ENCODE results near the gene DHTKD1.
"Not testable (repeated sequence)": the region's sequence is repeated elsewhere in the genome, so short reads cannot be mapped to it uniquely, and the experiment has no call there.

DHTKD1 gene

DNA sequence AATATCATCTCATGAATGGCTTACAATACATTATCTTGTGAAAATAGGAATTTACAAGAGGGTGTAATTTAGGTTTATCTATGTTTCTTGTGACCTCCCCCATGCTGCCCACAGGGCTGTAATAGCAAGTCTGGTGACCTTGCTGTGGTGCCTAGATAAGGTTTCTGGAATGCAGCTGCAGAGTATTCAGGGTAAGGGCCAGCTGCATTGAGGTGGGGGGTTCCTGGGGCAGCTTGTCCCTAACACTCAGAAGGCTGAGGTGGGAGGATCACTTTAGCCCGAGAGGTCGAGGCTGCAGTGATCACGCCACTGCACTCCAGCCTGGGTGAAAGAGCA lies 5.3 kb upstream of the DHTKD1 start:
- DNase-seq, result no peak

DNA sequence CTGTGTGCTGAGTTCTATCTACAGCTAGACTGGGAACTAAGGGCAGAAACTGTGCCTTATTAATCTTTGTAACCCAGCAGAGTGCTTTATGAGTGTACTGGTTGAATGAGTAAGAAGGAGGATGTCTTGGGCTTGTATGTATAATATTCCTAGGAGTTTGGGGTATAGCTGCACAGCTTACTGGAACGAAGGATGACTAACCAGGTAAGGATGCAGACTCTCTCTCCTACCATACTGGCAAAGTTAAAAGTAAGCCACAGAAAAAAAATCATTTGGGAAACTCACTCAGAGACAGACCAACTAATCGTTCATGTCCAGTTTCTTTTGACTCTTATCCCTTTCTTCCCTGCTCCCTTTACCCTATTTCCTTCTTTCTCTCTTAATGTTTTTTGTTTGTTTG lies 1.4 kb upstream of the DHTKD1 start:
- DNase-seq, result peak; percentile 82

DNA sequence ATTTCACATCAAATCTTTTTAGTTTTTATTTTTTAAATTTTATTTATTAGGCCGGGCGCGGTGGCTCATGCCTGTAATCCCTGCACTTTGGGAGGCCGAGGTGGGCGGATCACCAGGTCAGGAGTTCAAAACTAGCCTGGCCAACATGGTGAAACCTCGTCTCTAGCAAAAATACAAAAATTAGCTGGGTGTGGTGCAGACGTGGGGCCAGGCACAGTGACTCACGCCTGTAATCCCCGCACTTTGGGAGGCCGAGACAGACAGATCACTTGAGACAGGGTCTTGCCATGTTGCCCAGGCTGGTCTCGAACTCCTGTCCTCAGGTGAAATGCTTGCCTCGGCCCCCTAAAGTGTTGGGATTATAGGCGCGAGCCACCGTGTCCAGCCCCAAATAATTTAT lies 2.7 kb downstream of the DHTKD1 start:
- not testable (repeated sequence) for DNase-seq

DNA sequence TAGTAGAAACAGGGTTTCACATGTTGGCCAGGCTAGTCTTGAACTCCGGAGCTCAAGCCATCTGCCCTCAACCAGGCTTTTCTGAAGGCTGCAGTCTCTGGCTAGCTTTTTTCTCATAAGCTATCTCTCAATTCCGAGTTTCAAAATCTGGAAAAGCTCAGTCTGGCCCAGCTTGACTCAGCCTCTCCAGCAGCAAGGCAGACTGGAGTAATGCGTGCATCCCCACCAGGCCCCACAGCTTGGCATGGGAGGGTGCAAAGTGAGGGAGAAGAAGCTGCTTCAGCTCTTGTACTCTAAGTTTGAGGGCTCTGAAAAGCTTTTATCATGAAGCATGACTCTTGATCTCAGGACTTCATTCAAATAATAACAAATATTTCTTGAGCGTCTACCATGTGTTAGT lies 4.8 kb downstream of the DHTKD1 start:
- DNase-seq, result no peak

DNA sequence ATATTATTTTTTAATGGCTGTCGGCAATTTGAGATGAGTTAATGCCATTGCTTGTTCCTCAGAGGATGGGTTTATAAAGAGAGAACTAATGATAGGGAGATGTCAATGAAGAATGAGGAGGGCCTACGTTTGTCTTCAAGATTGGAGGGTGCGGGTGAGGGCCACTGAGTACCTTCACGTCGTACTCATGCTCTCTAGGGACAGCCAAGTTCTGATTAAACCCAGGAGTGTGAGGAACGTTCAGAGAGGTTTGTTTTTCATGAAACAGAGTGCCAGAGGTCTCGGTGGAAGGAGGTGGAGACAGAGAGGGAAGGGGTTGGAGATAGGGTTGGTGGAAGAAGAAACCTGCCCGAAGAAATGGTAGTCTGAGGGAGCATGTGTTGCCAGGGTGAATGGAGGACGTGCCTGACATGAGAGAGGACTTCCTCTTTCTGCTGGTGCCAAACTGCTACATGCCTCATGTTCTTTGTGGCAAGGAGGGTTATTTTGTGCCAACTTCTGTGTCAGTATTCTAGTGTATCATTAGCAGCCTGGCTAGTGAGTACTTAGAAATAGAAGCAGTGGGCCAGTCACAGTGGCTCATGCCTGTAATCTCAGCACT lies 8.9 kb downstream of the DHTKD1 start:
- no peak for DNase-seq

DNA sequence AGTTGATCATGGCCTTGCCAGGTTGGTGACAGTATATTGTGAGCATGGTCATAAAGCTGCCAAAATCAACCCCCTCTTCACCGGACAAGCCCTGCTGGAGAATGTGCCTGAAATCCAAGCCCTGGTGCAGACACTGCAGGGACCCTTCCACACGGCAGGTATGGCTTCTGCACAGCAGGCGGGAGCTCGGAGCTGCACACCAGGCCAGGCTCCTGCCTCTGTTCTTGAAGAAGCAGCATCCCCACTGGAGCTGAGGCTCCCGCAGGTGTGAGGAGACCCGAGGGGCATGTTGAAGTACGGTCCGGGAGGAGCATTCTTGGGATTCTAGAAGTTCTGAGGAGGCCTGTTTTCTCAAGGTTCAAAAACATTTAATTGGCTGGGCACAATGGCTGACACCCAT lies 12.7 kb downstream of the DHTKD1 start:
- DNase-seq, result no peak

DNA sequence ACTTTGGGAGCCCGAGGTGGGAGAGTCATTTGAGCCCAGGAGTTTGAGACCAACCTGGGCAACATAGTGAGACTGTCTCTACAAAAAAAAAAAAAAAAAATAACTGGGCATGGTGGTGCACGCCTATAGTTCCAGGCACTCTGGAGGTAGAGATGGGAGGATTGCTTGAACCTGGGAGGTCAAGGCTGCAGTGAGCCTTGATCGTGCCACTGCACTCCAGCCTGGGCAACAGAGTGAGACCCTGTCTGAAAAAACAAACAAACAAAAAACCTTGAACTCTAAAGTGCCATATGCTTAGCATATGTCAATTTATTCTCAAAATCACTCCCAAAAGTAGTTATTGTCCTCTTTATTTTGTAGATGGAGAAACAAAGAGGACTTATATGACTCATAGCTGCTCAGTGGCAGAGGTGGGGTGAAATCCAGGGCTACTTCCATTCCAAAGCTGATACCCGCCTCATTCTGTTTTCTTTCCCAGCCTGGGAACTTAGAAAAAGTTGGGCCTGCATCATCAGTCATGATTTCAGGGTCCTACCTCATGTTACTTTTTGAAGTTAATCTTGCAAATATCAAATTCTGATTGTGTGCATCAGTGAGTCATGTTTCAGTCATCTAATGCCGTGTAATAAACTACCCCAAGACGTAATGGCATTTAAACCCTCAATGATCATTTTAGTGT lies 13.3 kb downstream of the DHTKD1 start:
- DNase-seq, result peak; percentile 44

DNA sequence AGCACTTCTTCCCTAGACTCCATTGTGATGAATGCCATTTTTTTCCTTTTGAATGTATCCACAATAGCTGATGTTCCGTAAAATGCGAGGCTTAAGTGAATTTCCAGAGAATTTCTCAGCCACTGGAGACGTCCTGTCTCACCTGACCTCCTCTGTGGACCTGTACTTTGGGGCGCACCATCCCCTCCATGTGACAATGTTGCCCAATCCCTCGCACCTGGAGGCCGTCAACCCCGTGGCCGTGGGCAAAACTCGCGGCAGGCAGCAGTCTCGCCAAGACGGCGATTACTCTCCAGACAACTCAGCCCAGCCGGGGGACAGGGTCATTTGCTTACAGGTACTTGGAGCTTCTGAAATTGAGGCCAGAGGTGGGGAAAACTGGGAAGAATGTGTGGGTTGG lies 20.2 kb downstream of the DHTKD1 start:
- DNase-seq, result no peak

DNA sequence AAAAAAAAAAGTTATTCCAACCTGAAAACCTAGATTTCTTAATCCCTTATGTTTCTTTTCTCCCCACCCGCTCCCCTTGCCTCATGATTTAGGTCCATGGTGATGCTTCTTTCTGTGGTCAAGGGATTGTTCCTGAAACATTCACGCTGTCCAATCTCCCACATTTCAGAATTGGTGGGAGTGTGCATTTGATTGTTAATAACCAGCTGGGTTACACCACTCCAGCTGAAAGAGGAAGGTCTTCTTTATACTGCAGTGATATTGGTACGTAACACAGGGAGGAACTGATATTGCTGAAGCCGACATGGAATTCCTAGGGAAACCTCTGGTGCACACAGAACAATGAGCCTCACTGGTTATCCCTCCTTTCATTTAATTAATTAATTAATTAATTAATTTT lies 22.7 kb downstream of the DHTKD1 start:
- no peak for DNase-seq

DNA sequence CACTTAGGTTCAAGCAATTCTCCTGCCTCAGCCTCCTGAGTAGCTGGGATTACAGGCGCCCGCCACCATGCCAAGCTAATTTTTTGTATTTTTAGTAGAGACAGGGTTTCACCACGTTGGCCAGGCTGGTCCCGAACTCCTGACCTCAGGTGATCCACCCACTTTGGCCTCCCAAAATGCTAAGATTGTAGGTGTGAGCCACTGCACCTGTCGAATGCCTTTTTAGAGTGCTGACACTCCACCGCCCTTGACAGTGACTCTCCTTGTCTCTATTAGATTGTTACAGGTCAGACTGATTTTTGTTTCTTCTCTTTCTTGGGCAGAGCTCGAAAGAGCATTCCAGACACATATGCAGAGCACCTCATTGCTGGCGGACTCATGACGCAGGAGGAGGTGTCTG lies 28.6 kb downstream of the DHTKD1 start:
- not testable (repeated sequence) for DNase-seq

DNA sequence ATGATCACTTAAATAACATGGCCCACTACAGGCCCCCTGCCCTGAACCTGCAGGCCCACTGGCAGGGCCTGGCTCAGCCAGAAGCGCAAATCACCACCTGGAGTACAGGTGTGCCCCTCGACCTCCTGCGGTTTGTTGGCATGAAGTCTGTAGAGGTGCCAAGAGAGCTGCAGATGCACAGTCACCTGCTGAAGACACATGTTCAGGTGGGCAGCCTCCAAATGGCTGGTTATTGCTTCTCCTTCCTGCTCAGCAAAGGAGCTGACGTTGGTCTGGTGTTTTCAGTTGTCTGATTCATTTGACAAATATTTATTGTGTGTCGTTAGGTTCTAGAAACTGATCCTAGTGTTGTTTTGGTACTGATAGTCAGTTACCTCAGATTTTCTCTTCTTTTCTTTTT lies 29.0 kb downstream of the DHTKD1 start:
- no peak for DNase-seq

DNA sequence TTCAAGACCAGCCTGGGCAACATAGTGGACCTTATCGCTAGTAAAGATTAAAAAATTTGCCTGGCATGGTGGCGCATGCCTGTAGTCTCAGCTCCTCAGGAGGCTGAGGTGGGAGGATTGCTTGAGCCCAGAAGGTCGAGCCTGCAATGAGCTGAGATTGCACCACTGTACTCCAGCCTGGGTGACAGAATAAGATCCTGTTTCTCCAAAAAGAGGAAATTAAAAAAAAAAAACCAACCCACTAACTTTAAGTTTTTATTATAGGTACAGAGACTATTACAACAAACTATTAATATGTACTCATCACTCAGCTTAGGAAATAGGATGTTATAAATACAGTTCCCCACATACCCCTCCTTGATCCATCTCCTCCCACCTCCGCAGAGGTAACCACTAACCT lies 30.2 kb downstream of the DHTKD1 start:
- no peak for DNase-seq

DNA sequence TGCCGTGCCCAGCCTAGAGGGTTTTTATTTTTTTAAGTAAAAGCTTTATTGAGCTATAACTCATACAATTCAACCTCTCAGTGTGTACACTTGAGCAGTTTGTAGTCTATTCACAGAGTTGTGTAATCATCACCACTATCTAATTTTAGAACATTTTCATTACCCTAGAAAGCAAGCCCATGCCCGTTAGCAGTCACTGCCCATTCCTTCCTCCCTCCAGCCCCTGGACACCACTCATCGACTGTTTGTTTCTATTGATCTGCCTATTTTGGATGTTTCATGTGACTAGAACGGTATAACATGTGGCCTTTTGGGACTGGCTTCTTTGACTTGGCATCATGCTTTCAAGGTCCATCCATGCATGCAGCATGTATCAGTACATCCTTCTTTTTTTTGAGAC lies 35.0 kb downstream of the DHTKD1 start:
- no peak for DNase-seq

DNA sequence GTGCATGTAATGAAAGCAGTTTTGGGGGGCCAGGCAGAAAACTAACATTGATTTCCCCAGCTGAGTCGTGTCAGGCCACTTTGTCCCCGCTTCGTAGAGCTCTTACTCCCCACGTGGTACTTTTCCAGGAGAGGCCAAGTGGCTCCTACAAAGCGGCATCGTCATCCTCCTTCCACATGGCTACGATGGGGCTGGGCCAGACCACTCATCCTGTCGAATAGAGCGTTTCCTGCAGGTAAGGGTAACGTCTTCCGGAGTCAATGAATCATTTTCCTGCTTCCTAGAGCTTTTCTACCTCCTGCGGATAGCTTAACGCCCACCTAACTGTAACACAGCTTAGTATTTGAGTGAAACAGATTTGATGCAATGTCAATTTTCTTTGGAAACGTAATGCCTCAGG lies 39.0 kb downstream of the DHTKD1 start:
- DNase-seq, result no peak

DNA sequence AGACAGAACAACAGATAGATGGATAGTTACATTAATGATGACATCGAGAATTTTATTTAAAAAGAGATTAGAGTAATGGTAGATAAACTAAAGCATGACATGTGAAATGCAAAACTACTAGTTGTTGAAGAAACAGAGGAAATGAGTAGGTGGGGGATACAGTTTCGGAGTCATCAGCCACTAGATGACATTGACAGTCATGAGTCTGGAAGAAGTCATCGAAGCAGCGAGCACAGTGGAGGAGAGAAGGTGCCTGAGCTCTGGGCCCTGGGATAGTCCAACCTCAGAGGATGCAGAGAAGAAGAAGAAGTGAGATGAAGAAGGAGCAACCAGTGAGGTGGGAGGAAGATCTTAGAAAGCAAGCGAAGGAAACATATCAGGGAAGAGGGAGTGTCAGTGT lies 40.5 kb downstream of the DHTKD1 start:
- DNase-seq, result no peak

DNA sequence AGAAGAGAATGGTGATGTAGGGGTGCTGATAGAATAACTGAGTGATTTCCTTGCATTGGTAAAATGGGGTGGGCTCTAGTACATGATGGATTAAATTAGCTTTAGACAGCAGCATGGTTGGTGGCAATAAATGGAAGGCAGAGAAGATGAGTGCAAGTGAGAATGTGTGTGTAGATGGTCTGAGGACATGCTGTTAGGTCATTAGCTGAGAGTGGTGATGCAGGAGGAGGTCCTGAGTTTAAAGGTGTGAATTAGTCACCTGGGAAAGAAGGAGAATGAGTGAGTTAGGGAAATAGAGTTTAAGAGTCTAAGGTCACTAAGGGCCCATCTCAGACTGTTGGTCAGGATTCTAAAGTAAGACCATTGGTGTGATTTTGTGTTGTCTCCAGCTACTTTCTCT lies 42.8 kb downstream of the DHTKD1 start:
- DNase-seq, result no peak

DNA sequence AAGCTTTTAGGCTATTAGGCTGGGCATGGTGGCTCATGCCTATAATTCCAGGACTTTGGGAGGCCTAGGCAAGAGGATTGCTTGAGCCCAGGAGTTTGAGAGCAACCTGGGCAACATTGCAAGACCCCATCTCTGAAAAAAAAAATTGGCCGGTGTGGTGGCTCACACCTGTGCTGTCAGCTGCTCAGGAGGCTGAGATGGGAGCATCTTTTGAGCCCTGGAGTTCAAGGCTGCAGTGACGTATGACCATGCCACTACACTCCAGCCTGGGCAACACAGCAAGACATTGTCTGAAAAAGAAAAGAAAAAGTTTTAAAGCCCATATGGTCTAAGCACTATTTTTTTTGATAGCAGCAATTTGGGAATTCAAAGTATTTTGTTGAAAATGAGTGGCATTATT lies 44.9 kb downstream of the DHTKD1 start:
- no peak for DNase-seq

DNA sequence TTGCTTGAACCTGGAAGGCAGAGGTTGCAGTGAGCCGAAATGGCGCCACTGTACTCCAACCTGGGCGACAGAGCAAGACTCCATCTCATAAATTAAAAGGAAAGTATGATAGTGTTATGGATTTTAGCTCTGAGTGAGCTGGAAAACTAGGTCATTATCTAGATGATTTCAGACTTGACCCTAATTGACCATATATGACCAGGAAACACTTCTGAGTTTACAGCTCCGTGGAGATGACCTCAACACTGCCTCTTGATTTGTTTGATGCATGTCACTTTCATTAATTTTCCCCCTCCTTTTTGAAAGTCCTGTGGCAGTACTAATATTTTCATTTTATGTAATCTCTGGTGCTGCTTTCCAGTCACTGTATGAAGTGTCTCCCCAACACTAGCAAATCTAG lies 52.9 kb downstream of the DHTKD1 start:
- no peak for DNase-seq

DNA sequence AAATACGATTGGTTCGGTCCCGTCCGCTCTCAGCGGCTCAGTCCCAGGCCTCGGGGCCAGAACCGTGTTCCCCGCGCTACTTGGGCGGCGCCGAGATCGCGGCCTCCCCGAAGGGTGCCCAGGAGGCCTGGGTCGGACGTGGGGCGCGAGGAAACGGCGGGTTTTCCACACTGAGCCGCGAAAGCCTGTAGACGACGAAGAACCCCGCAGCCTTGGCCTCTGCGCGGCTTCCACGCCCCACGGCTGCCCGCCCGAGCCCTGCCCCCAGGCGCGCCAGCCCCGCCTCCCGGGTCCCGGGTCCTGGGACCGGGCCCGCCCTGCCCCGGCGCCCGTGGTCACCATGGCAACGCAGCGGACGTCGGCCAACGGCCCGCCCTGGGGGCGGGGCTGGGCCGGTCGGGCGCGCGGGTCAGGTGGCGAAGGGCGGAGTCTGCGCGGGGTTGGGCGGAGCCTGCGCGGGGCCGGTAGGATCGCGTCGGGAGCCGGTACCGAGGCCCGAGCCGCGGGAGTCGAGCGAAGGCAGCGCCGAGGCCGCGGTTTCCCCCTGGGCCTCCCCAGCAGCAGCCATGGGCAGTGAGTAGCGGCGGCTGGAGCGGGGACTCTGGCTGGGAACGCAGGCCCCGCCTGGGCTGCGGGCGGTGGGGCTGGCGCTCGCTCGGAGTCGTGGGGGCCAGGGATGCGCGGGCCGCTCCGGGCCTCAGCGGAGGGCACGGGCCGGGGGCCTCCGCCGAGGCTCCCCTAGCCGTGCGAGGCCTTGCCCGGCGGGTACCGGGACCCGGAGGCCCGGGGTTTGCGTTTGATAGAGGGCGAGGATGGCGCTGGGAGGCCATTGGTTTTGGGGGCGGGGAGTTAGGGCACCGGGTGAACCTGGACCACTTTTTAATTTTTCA lies 60.7 kb downstream of the DHTKD1 start, which contains the start of gene SEC61A2:
SEC61A2 (plus strand) TSS at position 456 of the 890 bp plus-strand sequence; CDS start at position 567, 111 bp downstream.
- DNase-seq, result peak; percentile 90

DNA sequence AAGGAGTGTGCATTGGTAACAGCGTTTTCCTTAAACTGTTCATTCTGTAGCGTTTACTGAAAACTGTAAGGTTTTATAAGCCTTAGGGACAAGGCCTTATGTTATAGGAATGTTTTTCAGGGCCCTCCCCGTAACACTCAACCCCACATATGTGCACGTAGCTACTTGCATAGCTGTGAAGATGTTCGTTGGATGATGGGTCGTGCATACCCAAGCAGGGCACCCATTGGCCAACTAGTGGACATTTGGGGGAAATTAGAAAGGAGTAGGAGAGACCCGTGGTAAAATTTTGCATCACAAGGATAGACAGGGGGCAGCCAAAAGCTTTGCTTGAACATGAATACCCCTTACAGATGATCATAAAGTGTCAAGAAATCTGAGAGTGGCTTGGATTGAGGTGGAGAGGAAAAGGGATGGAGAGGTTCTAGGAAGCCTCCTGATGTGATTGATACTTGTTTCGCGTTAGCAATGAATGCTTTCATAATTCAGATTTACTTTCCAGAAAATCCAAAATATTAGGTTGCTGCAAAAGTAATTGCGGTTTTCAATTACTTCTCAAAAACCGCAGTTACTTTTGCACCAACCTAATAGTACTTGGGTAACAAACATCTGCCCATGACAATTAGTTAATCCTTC lies 61.6 kb downstream of the DHTKD1 start:
- peak; percentile 75 for DNase-seq

DNA sequence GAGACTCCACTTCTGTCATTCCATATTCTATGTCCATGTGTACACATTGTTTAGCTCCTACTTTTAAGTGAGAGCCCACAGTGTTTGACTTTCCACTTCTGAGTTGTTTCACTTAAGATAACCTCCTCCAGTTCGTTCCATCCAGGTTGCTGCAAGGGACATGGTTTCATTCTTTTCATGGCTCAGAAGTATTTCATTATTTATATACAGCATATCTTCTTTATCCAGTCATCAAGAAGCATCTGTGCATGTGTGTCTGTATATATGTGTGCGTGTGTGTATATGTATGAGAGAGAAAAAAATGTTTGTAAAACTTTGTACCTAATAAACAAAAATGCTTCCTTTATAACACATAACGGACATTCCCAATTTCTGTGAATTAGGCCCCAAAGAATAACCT lies 66.9 kb downstream of the DHTKD1 start:
- DNase-seq, result no peak

DNA sequence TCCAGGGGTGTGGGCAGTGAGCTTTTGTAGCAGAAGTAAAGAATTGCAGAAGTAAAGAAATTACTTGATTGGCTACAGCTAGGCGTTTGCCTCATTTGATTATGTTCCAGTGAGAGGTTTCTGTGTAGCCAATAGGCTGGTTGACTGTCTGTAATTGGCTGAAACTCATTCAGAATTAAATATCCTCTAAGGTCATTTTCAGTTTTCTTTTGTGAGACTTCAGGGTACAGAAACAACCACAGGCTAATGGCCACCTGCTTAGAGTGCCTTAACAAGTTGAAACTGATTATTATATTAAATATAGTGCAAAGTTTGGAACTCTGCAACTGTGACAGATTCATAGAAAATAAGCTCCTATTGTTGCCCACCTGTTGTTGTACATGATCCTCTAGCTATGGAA lies 71.3 kb downstream of the DHTKD1 start:
- DNase-seq, result no peak

DNA sequence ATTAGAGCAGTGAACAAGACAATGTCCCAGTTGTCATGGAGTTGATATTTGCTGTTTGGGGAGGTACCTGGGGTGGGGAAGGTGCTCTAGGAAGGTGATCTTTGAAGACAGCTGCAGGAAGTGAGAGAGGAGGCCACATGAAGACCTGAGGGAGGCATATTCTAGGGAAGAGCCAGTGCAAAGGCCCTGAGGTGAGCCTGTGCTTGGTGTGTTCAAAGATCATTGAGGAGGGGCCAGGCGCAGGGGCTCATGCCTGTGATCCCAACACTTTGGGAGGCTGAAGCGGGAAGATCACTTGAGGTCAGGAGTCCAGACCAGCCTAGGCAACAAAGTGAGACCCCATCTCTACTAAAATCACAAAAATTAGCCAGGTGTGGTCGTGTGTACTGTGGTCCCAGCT lies 75.8 kb downstream of the DHTKD1 start:
- no peak for DNase-seq

DNA sequence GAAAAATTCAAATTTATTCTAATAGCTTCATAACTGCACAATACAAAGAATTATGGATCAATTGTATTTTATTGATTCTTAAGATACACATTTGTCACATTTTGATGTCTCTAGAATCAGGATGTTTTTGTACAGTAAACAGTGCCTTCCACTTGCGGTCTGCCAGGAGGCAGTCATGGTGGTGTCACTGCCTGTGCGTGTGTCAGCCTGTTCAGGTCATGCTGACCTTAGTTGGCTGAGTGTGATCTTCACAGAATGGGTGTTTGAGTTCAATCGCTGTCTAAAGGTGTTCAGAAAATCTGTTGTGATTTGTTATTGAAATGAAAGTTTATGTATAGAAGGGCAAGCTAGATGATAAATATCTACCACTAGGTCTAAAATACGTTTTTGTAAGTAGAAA lies 81.4 kb downstream of the DHTKD1 start:
- DNase-seq, result no peak
